ENCODE measurements around the gene ACP4. TPM values are rescaled to one million over a fixed set of nuclear protein-coding genes. Genes with fewer than 3 reads are reported as not detected.

The ACP4 gene
- total and polyA plus RNA-seq, 2 of the 13 experiments (the other 11 are each of a cell fraction or from before 2014, with no cell fraction given) = 0.08 TPM; not detected in 1

- Histone ChIP-seq H4K20me1 (ENCODE audit: insufficient read depth, low read length) (no peaks in the 10 kb centered on the region), H3K27ac (ENCODE audit: extremely low read length, insufficient read depth, low read length) (no peak overlapping the region), H2AFZ (ENCODE audit: low read length) (no peak overlapping the region), H3K27me3 (ENCODE audit: control insufficient read depth in 1 of 2, insufficient read depth in 2 of 2, low read length in 2 of 2) (peaks cover 7 to 43% of the 10 kb centered on the region in 2 experiments), H3K9ac (ENCODE audit: insufficient read depth, low read depth, low read length) (no peak overlapping the region), H3K4me1 (ENCODE audit: insufficient read depth, low read length) (no peaks in the 10 kb centered on the region), H3K79me2 (ENCODE audit: insufficient read depth, low read length) (no peaks in the 10 kb centered on the region), H3K4me2 (ENCODE audit: low read depth, low read length) (no peak overlapping the region), H3K9me3 (ENCODE audit: low read length) (no peaks in the 10 kb centered on the region), H3K4me3 (replicated peaks in 1 of 3; ENCODE audit: insufficient read depth in 1 of 3, low read depth in 2 of 3, low read length in 3 of 3) (no peak overlapping the region), H3K36me3 (replicated peaks in 1 of 2; ENCODE audit: control insufficient read depth in 1 of 2, insufficient read depth in 2 of 2, low read length in 2 of 2) (no peaks in the 10 kb centered on the region)
- BruUV-seq (replicated peaks) = no TSS peak
- TF ChIP-seq ZNF749 (CRISPR knock-in tag; IDR thresholded peaks at IDR 0.05; ENCODE audit: borderline replicate concordance) = no peak
- TF ChIP-seq ZNF317 (CRISPR knock-in tag; IDR thresholded peaks at IDR 0.05) = no peak
- no peak for TF ChIP-seq TEAD2 (CRISPR knock-in tag; IDR thresholded peaks at IDR 0.05)
- no peak for TF ChIP-seq ZHX1 (CRISPR knock-in tag; IDR thresholded peaks at IDR 0.05; ENCODE audit: low read depth)
- TF ChIP-seq ZFP36 (IDR thresholded peaks at IDR 0.05; ENCODE audit: borderline replicate concordance, low read depth, low read length, partially characterized antibody) = no peak
- intact Hi-C loops (cut with micrococcal nuclease; ENCODE audit: unreplicated experiment) = no loop called here
- POLR2A ChIA-PET = no interaction called here
- in situ Hi-C loops (cut with HindIII; ENCODE audit: extremely low pct_ligation_motif_present, low pct_unique_long_range_greater_than_20kb) = no loop called here
- 24% methylated on average over 5 of the region's 8 CpGs for WGBS (ENCODE audit: low lambda C conversion rate)
- ATAC-seq = no peak
- CTCF ChIA-PET (ENCODE audit: low intra/inter-chr PET ratio, low total read pairs) = no interaction called here
- no peak for DNase-seq (ENCODE audit: low spot score)
- no peak for FAIRE-seq
These were observed 29.4 kb downstream of the ACP4 start for GRCh38 chr19:50819636-50820035.

GRCh38 chr19:50820086-50820485 is 29.9 kb downstream of the ACP4 start:
- no peak overlapping the region for H3K9ac ChIP-seq (ENCODE audit: insufficient read depth, low read depth, low read length)
- ChIA-PET CTCF (ENCODE audit: low intra/inter-chr PET ratio, low total read pairs) (no interaction called here), POLR2A (no interaction called here)
- no peaks in the 10 kb centered on the region for H3K9me3 ChIP-seq (ENCODE audit: low read length)
- H4K20me1 ChIP-seq (ENCODE audit: insufficient read depth, low read length) = no peaks in the 10 kb centered on the region
- 9% methylated on average over 14 of the region's 15 CpGs for WGBS (ENCODE audit: low lambda C conversion rate)
- no peaks in the 10 kb centered on the region for H3K79me2 ChIP-seq (ENCODE audit: insufficient read depth, low read length)
- H3K4me3 ChIP-seq (replicated peaks in 1 of 3; ENCODE audit: insufficient read depth in 1 of 3, low read depth in 2 of 3, low read length in 3 of 3) = no peak overlapping the region
- intact Hi-C loops (cut with micrococcal nuclease; ENCODE audit: unreplicated experiment) = no loop called here
- no TSS peak for BruUV-seq (replicated peaks)
- no peak overlapping the region for H2AFZ ChIP-seq (ENCODE audit: low read length)
- no peak for ATAC-seq
- FAIRE-seq = no peak
- H3K27me3 ChIP-seq (ENCODE audit: control insufficient read depth in 1 of 2, insufficient read depth in 2 of 2, low read length in 2 of 2) = peaks cover 7 to 43% of the 10 kb centered on the region in 2 experiments
- TF ChIP-seq ZNF354B (CRISPR knock-in tag; IDR thresholded peaks at IDR 0.05) = no peak
- TF ChIP-seq HINFP (CRISPR knock-in tag; IDR thresholded peaks at IDR 0.05; ENCODE audit: low read depth) = no peak
- no peak for TF ChIP-seq ZFP36 (IDR thresholded peaks at IDR 0.05; ENCODE audit: borderline replicate concordance, low read depth, low read length, partially characterized antibody)
- TF ChIP-seq ZNF547 (CRISPR knock-in tag; IDR thresholded peaks at IDR 0.05) = no peak
- in situ Hi-C loops (cut with HindIII; ENCODE audit: extremely low pct_ligation_motif_present, low pct_unique_long_range_greater_than_20kb) = no loop called here
- no peak overlapping the region for H3K4me2 ChIP-seq (ENCODE audit: low read depth, low read length)
- H3K36me3 ChIP-seq (replicated peaks in 1 of 2; ENCODE audit: control insufficient read depth in 1 of 2, insufficient read depth in 2 of 2, low read length in 2 of 2) = no peaks in the 10 kb centered on the region
- DNase-seq (ENCODE audit: low spot score) = no peak
- no peak overlapping the region for H3K27ac ChIP-seq (ENCODE audit: extremely low read length, insufficient read depth, low read length)
- H3K4me1 ChIP-seq (ENCODE audit: insufficient read depth, low read length) = no peaks in the 10 kb centered on the region

Data from HepG2 (cell line).